Gastrocnemius medialis (tissue), 4 donors: ENCODE results near the gene CORO2B.

ENCODE experiments used
- POLR2A ChIP-seq, 2 donors: fragments of 450-650 bp; IDR thresholded peaks; one replicate each; pipeline ENCODE4 v1.6.1; 2017; ENCODE audit warnings: antibody characterized with exemption in 2 of 2, mild to moderate bottlenecking in 2 of 2, moderate library complexity in 2 of 2
- TF ChIP-seq, protein P1 (sequence below), 5 experiments: fragments of 450-650 bp in 3 of 5; fragments of 200-600 bp in 2 of 5; sonication (generic) in 2 of 5; IDR thresholded peaks in 4 of 5; conservative IDR thresholded peaks in 1 of 5; 1 replicate in 4 of 5; 2 replicates in 1 of 5; pipeline ENCODE4 v1.5.1; 2016 to 2019; ENCODE audit warnings: antibody characterized with exemption in 5 of 5, mild to moderate bottlenecking in 3 of 5, moderate library complexity in 3 of 5

DNA sequence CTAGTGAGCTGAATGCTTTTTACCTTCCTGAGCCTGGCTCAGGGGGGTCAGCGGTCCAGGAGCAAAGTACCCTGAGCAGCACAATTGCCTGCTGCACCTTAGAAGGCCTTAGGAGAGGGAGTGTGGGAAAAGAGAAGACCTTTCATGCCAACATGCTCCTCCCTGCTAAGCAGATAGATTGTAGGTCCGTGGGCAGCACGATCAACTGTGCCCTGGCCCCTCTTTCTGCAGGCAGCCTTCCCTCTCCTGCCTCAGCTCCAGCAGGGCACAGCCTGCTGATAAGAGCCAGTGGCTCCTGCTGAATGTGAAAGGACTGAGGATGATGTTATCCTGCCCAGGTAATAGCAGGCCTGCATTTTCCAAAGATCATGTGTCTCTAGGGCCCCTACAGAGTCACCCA lies 4.1 kb downstream of the CORO2B start:
- TF ChIP-seq, protein P1, sequence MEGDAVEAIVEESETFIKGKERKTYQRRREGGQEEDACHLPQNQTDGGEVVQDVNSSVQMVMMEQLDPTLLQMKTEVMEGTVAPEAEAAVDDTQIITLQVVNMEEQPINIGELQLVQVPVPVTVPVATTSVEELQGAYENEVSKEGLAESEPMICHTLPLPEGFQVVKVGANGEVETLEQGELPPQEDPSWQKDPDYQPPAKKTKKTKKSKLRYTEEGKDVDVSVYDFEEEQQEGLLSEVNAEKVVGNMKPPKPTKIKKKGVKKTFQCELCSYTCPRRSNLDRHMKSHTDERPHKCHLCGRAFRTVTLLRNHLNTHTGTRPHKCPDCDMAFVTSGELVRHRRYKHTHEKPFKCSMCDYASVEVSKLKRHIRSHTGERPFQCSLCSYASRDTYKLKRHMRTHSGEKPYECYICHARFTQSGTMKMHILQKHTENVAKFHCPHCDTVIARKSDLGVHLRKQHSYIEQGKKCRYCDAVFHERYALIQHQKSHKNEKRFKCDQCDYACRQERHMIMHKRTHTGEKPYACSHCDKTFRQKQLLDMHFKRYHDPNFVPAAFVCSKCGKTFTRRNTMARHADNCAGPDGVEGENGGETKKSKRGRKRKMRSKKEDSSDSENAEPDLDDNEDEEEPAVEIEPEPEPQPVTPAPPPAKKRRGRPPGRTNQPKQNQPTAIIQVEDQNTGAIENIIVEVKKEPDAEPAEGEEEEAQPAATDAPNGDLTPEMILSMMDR (IDR thresholded peaks at IDR 0.05 in 4 of 5, conservative IDR thresholded peaks at IDR 0.05 in 1 of 5): no peak
- TF ChIP-seq POLR2A (IDR thresholded peaks at IDR 0.05): no peak
